ENCODE results near the gene C19orf44.
"Not testable (repeated sequence)": the region's sequence is repeated elsewhere in the genome, so short reads cannot be mapped to it uniquely, and the experiment has no call there.

C19orf44 gene

DNA sequence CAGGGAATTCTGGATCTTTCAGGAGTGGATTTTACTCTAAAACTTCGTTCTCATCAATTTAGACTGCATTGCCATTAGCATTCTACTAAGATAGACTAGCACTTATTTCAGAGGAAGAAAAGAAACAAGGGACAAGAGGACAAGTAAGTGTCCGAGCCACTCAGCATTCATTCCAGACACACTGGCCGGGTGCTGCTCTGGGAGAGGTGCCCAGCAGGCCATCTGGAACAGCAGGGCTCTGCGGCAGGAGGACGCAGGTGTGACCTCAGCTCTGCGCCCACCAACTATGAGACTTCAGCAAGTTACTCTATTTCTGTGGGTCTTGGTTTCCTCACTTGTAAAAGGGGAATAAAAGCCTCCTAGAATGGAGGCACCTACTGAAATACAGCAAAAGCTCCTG, 28.6 kb upstream of the C19orf44 start:
- no peak for DNase-seq (ENCODE audit: low read depth in 3 of 3)

DNA sequence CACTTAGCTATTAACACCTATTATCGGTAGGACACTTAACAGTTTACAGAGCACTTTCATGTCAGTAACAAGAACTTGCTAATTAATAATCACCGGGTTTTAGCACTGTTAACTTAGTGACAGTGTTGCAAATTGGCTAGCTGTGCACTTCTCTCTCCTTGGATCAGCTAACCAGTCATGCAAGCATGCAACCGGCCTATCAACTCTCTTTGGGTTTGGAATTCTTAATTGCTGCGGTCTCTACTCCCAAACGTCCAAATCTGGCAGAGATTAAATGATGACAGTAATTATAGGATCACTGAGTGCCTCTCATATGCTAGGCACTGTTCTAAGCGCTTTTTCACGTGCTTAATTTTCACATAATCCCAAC, 25.7 kb upstream of the C19orf44 start:
- DNase-seq (ENCODE audit: low read depth in 3 of 3): no peak

DNA sequence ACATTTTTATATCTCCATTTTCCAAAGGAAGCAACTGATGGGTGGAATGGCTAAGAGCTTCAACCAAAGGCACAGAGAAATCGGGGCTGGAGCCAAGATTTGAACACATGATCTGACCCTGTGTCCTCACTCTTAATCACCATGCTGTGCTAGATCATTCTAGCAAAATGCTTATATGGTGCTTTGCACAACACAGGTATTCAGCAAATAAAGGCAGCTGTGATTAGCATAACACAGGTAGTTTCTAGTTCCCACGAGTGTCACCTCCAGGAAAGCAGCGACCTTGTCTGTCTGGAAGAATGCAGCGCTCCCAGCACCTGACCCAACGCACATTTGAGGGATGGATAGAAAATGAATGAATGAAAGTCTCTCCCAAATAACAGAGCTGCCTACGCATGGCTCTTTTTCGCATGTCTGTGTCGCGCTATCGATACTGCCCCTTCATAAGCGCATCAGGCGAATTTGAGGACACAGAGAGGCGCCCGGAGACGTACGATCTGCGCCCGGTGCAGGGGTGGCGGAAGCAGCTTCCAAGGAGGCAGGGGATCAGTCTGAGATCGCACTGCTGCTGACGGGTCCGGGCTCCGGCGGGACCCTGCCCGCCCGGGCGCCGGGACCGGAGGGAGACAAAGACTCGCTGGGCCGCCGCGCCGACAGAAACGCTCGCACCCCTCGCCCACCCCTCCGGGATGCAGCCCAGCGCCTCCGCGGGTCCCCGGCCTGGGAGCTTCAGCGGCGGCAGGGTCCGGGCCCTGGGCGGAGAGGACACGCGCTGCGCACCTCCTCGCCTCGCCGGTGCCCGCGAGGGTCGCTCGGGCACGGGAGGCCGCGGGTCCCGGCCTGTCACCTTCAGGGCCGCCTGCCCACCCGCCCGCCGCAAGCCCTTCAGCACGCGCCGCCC, 25.0 kb upstream of the C19orf44 start:
- DNase-seq (ENCODE audit: low read depth in 3 of 3): no peak

DNA sequence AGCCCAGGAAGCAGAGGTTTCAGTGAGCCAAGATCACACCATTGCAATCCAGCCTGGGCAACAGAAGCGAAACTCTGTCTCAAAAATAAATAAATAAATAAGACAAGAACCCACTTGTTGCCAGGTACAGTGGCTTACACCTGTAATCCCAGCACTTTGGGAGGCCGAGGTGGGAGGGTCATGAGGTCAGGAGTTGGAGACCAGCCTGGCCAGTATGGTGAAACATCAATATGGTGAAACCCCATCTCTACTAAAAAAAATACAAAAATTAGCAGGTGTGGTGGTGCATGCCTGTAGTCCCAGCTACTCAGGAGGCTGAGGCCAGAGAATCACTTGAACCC, 23.7 kb upstream of the C19orf44 start:
- not testable (repeated sequence) for DNase-seq (ENCODE audit: low read depth in 3 of 3)

DNA sequence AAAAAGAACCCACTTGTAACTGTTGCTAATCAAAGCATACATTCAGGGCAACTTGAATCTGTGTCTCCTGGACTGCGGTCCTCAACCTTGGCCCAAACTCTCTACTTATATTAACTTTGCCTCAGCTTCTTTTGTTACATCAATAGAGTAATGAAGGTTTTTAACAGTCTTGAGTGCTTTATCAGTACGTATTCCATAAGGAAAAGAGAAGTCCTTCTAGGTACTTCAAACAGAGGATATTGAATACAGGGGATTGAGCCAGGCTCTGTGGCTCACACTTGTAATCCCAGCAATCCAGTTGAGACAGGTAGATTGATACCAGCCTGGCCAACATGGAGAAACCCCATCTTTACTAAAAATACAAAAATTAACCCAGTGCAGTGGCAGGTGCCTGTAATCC, 23.2 kb upstream of the C19orf44 start:
- DNase-seq (ENCODE audit: low read depth in 3 of 3): no peak

DNA sequence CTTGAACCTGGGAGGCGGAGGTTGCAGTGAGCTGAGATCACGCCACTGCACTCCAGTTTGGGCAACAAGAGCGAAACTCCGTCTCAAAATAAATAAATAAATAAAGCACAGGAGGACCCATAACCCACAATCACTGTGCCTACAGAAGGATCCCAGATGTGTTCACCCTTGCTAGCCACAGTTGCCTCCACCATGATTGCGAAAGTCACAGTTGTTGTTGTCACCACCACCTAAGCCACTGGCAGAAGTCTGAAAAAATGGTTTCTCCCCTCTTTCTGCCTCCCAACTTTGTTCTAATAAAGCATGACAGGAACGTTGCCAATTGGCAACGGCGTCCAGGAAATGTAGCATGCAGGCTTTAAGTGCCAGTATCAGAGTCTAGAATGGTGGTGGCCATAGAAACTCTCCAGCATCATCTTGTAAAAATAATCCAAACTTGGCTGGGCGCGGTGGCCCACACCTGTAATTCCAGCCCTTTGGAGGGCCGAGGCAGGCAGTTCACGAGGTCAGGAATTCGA, 22.3 kb upstream of the C19orf44 start:
- no peak for DNase-seq (ENCODE audit: low read depth in 3 of 3)

DNA sequence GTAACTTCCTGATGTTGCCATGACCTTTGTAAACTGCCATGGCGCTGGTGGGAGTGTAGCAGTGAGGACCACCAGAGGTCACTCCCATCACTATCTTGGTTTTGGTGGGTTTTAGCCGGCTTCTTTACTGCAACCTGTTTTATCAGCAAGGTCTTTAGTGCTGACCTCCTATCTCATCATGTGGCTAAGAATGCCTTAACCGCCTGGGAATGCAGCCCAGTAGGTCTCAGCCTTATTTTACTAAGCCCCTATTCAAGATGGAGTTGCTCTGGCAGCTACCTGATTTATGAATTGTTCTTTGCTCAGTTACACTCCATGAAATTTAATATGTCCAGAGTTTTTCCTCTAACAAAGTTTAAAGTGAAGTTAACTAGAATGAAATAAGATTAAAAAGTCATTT, 19.8 kb upstream of the C19orf44 start:
- DNase-seq (ENCODE audit: low read depth in 3 of 3): no peak

DNA sequence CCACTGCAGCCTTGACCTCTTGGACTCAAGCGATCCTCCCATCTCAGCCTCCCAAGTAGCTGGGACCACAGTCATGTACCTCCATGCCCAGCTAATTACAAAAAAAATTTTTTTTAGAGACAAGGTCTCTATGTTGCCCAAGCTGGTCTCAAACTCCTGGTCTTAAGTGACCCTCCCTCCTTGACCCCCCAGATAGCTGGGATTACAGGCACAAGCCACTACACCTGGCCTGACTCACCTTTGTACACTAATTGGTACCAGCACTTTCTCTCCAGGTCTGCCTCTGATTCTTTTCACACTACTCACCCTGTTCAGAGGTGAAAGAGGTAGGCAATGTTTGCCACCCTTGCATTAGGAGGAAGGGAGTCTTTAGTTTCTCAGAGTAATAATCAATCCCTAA, 18.9 kb upstream of the C19orf44 start:
- DNase-seq (ENCODE audit: low read depth in 3 of 3): no peak

DNA sequence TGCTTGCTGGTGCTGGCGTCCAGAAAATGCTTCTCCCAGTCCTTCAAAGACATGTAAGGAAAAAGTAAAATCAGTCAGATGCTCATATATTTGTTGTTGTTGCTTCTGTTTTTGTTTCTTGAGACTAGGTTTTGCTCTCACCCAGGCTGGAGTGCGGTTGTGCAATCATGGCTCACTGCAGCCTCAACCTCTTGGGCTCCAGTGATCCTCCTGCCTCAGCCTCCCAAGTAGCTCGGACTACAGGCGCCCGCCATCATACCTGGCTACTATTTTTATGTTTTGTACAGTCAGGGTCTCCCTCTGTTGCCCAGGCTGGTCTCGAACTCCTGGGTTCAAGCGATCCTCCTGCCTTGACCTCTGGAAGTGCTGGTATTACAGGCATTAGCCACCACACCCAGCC, 13.4 kb upstream of the C19orf44 start:
- no peak for DNase-seq (ENCODE audit: low read depth in 3 of 3)

DNA sequence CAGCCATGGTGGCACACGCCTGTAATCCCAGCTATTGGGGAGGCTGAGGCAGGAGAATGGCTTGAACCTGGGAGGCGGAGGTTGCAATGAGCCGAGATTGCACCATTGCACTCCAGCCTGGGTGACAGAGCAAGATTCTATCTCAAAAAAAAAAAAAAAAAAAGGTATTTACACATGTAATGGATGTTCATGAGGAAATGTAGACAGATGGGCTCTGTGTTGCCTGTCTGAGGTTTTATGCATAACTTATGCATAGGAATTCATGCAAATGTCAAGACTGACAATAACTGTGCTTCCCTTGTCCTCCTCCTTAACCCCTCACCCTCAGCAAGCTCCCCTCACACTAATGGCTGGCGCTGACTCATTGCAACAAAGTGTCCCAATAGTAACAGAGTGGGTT, 9.7 kb upstream of the C19orf44 start:
- not testable (repeated sequence) for DNase-seq (ENCODE audit: low read depth in 3 of 3)

DNA sequence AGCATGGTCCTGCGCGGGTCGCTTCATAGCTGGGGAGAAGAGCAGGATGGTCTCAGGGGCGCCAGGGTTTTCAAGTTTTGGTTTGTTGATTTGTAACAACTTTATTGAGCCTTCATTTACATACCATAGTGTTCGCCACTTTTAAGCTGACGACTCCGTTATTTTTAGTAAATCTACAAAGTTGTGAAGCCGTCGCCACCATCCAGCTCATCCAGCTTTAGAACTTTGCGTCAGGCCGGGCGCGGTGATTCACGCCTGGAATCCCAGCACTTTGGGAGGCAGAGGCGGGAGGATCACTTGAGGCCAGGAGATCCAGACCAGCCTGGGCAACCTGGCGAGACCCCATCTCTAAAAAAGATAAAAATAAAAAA, 404 bp downstream of the C19orf44 start:
- DNase-seq (ENCODE audit: low read depth in 3 of 3): no peak

DNA sequence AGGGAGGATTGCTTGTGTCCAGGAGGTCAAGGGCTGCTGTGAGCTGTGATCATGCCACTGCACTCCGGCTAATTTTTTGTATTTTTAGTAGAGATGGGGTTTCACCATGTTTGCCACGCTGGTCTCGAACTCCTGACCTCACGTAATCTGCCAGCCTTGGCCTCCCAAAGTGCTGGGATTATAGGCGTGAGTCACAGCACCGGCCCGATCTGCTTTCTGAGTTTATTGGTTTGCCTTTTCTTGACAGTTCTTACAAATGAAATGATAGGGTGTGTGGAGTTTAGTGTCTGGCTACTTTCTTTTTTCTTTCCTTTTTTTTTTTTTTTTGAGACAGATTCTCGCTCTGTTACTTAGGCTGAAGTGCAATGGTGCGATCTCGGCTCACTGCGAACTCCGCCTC, 848 bp downstream of the C19orf44 start:
- no peak for DNase-seq (ENCODE audit: low read depth in 3 of 3)

DNA sequence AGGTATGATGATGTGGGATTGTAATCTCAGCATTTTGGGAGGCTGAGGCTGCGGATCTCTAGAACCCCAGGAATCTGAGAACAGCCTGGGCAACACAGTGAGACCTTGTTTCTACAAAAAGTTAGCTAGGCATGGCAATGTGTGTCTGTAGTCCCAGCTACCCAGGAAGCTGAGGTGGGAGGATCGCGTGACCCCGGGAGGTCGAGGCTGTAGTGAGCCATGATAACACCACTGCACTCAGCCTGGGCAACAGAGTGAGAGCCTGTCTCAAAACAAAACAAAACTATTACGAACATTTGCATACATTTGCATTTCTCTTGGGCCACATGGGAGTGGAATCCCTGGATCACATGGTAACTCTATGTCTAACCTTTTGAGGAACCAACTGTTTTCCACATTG, 1.6 kb downstream of the C19orf44 start:
- DNase-seq (ENCODE audit: low read depth in 3 of 3): no peak

DNA sequence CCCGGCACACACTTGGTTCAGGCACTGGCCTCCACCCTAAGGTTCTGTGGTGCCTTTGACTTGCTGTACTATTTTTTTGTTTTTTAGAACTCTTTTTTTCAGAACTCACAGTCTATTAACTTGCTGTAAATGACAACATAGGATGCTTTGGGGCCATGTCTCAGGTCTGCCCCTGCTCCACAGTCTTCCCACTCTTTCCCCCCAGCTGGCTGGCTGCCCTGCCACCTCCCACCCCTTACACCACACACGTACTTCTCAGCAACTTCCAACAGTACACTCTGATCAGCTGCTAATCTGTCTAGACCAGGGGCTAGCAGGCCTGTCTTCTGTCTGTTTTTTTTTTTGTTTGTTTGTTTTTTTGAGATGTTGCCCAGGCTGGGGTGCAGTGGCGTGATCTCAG, 8.1 kb downstream of the C19orf44 start:
- no peak for DNase-seq (ENCODE audit: low read depth in 3 of 3)

DNA sequence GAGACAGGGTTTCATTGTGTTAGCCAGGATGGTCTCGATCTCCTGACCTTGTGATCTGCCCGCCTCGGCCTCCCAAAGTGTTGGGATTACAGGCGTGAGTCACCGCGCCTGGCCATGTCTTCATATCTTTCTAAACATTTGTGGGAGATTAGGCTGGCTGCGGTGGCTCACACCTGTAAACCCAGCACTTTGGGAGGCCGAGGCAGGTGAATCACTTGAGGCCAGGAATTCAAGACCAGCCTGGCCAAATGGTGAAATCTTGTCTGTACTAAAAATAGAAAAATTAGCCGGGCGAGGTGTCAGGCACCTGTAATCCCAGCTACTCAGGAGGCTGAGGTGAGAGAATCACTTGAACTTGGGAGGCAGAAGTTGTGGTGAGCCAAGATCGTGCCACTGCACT, 10.0 kb downstream of the C19orf44 start:
- DNase-seq (ENCODE audit: low read depth in 3 of 3): not testable (repeated sequence)

DNA sequence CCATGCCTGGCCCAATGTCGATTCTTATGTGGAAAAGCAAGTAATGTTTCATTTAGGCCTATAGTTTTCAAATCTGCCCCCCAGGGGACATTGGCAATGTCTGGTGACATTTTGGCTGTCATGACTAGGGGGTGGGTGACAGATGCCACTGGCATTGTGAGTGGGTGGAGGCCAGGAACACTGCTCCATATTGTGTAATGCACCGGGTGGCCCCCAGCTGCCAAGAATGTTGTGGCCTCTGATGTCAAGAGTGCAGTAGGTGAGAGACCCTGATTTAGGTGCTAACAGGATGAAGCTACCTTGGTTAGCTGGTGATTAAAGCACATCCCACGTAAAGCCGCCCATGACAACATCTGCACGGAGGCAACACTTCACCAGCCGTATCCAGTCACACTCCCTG, 10.8 kb downstream of the C19orf44 start:
- DNase-seq (ENCODE audit: low read depth in 3 of 3): no peak

DNA sequence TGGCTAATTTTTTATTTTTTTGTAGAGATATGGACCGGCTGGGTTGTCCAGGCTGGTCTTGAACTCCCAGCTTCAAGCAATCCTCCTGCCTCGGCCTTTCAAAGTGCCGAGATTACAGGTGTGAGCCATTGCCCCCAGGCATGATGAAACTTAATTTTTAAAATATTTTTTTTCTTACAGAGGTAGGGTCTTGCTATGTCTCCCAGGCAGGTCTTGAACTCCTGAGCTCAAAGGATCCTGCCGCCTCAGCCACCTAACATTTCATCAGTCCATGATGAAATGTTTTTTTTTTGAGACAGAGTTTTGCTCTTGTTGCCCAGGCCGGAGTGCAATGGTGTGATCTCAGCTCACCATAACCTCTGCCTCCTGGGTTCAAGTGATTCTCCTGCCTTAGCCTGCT, 12.4 kb downstream of the C19orf44 start:
- DNase-seq (ENCODE audit: low read depth in 3 of 3): no peak

DNA sequence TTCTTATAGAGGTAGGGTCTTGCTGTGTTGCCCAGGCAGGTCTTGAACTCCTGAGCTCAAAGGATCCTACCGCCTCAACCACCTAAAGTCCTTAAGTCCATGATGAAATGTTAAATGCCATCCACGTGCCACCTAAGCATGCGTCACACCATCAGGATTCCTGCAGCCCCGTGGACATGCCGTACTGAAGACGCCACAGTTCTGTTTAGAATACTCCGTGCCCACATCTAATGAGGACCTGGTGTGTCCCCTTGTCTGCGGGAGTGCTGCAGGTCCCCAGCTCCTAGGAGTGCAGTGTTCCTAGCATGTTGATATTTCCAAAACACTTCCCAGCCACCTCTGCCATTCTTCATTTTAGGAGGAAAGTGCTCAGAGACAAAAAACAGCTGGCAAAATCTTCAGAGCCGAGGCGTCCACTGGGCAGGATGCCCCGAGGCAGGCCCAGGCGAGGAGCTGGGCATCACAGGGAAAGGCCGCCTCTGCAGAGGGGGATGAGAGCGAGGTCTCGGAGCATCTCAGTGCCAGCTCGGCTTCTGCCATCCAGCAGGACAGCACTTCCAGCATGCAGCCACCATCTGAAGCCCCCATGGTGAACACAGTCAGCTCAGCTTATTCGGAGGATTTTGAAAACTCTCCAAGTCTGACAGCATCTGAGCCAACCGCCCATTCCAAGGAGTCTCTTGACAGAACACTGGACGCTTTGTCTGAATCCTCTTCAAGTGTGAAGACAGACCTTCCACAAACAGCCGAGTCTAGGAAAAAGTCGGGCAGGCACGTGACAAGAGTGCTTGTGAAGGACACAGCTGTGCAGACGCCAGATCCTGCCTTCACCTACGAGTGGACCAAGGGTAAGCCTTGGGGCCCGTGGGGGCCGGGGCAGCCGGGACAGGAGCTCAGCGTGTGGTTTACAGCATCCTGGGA, 13.2 kb downstream of the C19orf44 start:
- DNase-seq (ENCODE audit: low read depth in 3 of 3): no peak

DNA sequence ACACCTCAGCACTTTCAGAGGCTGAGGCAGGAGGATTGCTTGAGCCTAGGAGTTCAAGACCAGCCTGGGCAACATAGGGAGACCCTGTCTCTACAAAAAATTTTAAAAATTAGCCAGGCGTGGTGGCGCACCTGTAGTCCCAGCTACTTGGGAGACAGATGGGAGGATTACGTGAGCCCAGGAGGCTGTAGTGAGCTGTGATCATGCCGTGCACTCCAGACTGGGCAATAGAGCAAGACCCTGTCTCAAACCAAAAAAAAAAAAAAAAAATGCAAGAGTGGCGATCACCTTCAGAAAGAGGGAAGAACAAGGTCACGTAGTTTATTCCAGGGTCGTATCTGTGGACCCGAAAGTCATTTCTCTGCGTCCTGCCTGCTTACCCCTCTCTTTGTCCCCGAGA, 16.4 kb downstream of the C19orf44 start:
- not testable (repeated sequence) for DNase-seq (ENCODE audit: low read depth in 3 of 3)

DNA sequence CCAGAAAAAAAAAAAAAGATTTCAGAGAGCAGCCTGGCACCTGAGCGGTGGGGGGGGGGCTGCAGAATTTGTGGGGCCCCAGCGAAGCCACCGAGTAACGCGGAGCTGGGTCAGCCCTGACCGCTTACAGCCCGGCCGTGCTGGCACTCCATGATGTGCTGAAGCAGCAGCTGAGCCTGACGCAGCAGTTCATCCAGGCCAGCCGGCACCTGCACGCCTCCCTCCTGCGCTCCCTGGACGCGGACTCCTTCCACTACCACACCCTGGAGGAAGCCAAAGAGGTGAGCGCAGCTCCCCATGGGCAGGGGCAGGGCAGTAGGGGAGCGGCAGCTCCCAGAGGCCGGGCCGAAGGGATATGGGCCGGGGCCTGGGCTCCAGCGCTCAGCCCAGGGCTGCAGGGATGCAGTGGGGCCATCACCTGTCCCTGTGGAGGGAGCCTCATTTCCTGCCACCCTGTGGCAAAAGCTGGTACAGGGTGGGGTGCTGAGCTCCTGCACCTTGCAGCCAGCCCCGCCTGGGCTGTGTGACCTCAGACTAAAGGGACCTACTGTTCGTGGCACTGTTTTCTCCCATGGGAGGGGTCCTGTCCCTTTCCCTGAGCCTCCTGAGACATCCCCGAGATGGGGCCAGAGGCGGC, 18.3 kb downstream of the C19orf44 start:
- DNase-seq (ENCODE audit: low read depth in 3 of 3): no peak

DNA sequence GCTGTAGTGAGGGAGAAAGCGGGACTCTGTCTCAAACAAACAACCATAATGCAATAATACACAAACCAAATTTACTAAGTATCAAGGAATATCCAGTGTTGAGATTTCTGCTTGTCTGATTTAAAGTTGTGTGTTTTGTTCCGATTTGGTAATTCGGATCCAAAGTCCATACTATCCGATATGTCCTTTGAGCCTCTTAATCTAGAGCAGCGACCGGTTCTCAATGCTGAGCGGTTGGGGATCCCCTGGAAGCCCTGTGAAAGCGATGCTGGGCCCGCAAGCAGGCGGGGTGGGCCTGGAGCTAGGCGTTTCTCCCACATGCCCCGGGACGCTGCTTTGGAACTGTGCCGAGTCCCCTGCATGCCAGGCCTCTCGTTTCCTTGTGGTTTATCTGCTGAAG, 20.2 kb downstream of the C19orf44 start:
- no peak for DNase-seq (ENCODE audit: low read depth in 3 of 3)

DNA sequence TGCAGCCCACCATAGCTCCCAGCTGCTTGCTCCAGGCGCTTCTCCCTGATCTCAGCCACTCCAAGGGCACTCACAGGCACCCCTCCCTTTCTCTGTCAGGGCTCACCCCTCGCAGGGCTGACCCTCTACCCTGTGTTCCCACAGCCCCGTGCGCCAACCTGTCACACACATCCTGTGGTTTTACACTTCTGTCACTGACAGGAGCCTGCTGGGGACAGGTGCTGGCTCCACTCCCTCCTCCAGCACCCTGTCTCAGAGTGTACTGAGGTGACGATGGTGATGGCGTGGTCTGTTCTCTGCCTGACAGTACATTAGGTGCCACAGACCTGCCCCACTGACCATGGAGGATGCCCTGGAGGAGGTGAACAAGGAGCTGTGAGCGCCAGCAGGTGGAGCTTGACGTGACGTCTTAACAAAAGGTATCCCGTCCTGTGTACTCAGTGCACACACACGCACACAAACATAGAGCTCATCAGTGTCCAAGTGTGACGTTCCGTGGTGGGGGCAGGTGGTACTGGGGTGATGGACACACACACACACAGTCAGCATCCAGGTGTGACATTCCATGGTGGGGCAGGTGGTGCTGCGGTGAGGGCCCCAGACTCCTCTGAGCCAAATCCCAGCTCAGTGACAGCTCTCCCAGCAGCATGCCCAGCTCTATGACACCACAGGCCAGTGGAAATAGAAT, 20.9 kb downstream of the C19orf44 start:
- no peak for DNase-seq (ENCODE audit: low read depth in 3 of 3)
